Measurements from ENCODE around the gene CDK14. TPM values are rescaled to one million over a fixed set of nuclear protein-coding genes. Genes with fewer than 3 reads are reported as not detected.

Gene CDK14
- polyA plus RNA-seq, 10 donors = 19.1 to 25.8 (median 21.8) TPM

- peak; percentile 30 to 89 (median 81) for DNase-seq
These were observed 349.1 kb downstream of the CDK14 start for GRCh38 chr7:90945104-90945787.

GRCh38 chr7:90946730-90947501, 350.8 kb downstream of the CDK14 start:
- DNase-seq = no peak

DNA sequence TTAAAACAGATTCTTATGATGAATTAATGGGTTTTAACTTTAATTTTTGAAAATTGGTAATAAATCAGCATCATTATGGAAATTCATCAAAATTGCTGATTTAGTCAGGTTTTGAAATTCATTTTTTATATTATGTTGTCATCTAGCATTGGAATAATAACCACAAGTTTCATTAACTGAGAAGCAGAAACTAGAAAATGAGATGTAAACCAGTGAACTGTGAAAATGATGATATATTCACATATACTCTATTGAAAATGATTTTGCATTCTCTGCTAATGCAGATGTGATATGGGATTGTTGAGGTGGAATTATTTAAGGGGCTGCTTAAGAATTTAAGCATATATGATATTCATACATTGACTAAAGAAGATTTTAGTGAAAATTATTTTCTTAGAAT, 352.0 kb downstream of the CDK14 start:
- no peak for DNase-seq

GRCh38 chr7:90951229-90951628, 355.1 kb downstream of the CDK14 start:
- DNase-seq = no peak

DNA sequence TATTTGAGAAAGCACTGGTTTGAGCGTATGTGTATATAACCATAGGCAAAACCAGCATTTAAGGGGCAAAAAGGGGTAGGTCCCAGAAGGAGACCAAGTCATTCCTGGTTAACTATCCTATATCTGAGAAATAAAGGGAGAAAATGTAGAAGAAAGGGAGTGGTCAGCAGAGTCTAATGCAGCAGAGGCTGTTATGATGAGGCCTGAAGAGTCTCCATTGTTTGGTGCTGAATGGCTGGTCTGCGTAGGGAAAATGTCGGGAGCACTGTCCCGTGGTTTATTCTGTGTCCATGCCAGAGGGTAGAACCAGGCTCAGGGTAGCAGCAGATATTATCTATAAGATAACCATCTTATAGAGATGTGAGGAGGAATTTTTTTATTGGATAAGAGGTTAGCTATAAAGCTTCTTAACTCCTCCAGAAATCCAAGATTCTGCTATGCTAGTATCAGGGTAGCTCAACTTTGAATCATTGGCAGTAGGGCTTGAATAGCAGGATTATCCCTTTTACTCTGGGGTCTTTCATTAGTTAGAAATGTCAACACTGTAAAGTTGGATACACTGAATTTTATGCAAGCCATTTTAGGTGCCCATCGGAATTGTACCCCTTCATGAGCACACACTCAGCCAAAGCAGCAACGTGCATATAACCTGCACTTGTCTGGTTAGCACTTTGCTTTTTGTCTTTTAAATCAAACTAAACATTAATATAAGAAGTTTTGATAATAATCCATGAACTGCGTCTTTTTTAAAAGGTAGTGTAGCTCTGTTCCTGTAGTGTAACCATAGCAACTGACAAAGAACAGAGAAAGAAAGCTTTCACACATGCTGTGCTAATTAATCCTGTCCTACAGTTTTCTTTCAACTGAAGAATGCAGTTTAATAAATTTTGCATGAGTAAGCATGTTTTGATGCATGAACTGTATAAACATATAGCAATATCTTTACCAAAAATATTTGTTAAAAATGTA, 356.1 kb downstream of the CDK14 start:
- no peak for DNase-seq

DNA sequence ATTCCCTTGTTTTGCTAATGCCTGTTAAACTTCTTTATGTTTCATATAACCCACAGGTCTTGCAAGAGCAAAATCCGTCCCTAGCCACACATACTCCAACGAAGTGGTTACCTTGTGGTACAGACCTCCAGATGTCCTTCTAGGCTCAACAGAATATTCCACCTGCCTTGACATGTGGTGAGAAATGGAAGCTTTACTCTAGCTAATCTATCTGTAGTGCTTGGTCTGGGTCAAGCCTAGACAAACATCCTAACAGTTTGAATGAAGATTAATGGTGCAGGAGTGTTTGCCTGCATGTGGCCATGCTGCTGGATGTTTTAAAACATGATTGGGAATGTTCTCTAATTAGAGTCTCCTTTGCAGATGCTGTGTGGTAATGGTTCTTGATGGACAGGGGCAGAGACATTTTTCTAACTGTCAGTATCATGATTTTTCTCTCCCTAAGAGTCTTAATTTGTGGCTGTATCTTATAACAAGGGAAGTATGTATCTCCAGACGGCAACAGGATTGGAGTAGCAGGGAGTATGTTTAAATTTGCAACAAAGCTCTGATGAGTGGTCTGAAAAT, 359.6 kb downstream of the CDK14 start:
- no peak for DNase-seq

DNA sequence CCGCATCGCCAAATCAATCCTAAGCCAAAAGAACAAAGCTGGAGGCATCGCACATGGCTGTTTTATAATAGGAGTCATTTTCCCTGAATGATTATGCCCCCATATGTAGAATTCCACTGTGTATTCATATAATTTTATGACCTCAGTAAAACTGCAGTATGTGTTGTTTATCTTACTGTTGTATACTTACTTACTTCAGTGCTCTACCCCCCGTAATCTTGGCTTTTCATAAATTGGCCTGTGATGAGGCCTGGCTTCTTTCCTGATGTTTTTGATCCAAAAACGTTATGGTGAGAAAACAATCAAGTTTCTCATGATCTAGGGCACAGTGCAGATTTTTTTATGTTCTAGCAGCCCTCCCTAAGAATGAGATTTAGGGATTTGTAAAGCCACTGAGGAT, 361.8 kb downstream of the CDK14 start:
- peak in 1 of 3 donors; percentile 26 for DNase-seq

- DNase-seq = peak in 2 of 3 donors; percentile 35 to 50
These were observed 362.5 kb downstream of the CDK14 start for GRCh38 chr7:90958647-90959046.

DNA sequence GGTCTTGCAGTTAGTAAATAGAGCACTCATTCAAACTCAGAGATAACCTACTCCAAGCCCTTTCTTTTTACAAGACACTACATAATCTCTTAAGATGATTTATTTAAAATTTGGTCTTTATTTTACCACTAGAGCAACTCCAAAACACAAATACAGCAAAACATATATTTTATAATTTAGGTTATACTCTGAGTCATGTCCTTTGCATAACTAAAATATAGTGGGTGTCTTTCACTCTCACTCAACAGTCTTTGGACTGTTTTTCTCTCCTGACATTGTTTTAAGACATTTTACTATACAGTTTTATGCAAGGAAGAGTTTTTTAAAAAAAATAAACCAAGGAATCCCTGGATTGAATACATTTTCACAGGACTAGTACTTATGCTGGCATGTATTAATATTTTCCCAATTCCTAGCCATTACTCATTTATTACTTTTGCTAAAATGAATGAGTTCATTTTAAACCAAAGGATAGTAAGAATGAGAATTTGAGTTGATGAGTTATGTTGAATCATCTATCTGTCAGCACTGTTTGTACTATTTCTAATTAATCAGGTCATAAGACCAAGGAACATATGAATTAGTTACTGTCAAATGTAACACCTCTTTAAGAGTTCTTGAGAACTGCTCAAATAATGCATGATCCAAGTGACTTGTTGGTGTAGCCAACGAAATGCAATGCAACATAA, 365.1 kb downstream of the CDK14 start:
- no peak for DNase-seq

GRCh38 chr7:90965211-90965610, 369.1 kb downstream of the CDK14 start:
- no peak for DNase-seq

GRCh38 chr7:90966346-90966745, 370.2 kb downstream of the CDK14 start:
- DNase-seq = no peak

DNA sequence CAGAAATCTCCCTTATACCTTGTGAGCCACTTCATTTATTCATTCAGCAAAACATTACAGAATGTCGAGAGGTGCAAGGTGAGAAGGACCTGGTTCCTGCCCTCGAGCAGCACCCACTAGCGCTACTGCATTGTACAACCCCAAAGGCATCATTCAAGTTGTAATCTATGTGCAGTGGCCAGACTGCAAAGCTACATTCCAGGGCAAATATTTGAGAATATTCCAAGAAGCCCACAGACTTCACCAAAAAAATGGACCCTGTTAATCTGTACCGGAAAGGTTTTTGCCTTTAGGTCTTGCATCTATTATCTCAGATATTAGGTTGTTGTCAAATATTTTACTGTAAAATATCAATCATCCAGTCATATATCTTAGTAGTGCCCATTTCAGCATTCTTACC, 372.8 kb downstream of the CDK14 start:
- DNase-seq = no peak

DNA sequence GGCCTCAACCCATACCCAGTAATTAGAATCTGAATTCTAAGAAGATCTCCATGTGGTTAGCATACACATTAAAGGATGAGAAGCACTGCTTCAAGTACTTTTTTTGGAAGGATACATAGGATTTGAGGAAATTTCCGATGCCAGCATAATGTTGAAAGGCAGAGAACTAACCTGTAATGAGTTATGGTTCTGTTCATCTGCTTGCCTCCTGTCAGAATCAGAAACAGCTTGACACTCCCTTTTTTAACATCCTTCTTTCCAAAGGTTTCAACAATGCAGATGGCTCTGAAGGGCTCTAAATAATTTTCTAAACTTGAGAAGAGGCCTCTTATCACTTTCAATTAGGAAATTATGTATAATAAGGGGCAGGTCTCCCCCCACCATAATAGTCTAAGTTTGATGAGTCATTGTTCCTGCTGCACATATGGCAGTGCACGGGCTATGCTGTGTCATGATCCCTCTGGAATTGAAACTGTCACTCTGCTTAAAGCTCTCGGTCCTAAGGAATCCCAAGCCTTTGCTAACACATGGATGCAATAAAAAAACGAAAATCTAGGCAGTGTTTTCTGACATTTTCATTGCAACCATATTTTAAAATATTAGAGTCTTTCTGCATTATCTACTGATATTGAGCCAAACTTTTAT, 376.9 kb downstream of the CDK14 start:
- DNase-seq = no peak

DNA sequence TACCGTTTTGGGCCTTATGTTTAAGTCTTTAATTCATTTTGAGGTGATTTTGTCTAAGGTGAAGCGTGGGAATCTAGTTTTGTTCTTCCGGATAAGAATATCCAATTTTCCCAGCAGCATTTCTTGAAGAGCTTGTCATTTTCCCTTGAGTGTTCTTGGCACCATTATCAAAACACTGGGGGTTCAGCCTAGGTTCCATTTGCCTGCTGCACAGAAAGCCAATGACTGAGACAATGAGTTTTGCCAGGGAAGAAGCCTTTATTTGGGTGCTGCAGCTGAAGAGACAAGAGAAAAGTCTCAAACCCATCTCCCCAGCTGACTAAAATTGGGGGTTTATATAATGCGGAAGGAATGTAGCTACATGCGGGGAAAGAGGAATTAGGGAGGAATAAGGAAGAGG, 380.9 kb downstream of the CDK14 start:
- DNase-seq = no peak

- DNase-seq = no peak
These were observed 384.4 kb downstream of the CDK14 start for GRCh38 chr7:90980545-90980944.

DNA sequence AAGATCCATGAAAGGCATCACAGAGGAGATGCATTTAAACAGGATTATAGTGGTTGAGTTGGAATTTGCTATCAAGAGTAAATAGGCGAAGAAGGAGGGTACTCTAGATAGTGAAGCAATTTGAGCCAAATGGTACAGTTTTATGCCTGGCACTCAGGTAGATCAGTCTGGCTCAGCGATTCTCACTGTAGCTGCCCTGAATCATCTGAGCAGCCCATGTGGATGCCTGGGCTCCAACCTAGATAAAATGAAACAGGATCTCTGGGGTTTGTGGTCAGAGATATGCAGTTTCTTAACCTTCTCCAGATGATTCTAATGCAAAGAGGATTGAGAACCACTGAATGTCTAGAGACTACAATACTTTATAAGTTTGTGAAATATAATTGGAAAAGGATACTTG, 386.1 kb downstream of the CDK14 start:
- DNase-seq = no peak

DNA sequence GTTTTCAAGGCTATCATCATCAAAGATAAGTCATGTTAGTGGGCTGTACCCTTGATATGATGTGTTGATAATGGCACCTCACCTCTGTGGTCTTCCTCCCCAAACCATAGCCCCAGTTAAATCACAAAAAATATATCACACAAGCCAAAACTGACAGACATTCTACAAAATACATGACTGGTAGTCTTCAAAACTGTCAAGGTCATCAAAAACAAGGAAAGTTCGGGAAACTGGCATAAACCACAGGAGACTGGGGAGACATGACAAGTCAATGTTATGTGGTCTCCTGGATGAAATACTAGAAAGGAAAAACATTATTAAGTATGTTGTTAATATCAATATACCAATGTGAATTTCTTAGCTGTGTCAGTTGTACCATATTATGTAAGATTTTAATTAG, 388.6 kb downstream of the CDK14 start:
- no peak for DNase-seq

DNA sequence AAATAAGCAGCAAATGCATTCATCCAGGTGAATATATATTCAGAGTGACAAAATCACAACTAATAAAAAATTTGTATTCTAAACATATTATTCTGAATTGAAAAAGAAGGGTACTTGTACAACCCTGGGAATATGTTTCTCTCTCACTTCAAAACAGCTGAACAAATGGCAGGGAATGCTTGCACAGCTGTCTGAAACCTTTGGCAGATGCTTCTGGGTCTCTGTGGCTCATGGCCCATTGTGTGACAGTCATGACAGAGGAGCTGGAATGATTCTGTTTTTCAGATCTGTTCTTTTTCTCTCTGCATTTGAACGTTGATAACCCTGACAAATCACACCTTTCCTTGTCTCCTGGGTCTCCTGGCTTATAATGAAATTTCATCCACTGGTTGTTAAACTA, 392.4 kb downstream of the CDK14 start:
- DNase-seq = peak; percentile 34 to 66 (median 41)

GRCh38 chr7:90988996-90989765, 393.1 kb downstream of the CDK14 start:
- DNase-seq = peak in 1 of 3 donors; percentile 11

DNA sequence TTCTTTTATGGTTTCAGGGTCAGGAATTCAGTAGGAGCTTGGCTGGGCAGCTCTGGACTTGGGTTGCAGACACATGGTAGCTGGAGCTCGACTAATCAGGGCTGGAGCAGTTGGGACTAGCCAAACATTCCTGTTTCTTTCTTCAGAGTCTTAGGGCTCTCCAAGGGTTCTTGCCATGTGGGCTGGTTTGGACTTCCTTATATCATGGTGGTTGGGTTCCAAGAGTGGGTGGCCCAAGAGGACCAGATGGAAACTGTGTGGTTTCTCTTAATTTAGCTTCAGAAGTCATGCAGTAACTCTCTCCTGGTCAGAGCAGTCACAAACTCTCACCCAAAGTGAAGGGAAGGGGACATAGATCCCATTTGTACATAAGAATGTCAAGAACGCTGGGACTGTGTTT, 398.0 kb downstream of the CDK14 start:
- DNase-seq = no peak
